HG03135 (cell line): ENCODE measurements around the gene HTR2C.
A peak's percentile ranks its signal among the peaks of the same experiment; 100 is the strongest.
"Not testable (repeated sequence)": the region's sequence is repeated elsewhere in the genome, so short reads cannot be mapped to it uniquely, and the experiment has no call there.

Experiments used
- ATAC-seq: cut with Tn5 transposase; IDR thresholded peaks from one replicate; pipeline ENCODE4 v1.9.1; 2021; ENCODE audit warnings: mild to moderate bottlenecking, moderate library complexity; ENCODE audit not compliant: unreplicated experiment

HTR2C gene

DNA sequence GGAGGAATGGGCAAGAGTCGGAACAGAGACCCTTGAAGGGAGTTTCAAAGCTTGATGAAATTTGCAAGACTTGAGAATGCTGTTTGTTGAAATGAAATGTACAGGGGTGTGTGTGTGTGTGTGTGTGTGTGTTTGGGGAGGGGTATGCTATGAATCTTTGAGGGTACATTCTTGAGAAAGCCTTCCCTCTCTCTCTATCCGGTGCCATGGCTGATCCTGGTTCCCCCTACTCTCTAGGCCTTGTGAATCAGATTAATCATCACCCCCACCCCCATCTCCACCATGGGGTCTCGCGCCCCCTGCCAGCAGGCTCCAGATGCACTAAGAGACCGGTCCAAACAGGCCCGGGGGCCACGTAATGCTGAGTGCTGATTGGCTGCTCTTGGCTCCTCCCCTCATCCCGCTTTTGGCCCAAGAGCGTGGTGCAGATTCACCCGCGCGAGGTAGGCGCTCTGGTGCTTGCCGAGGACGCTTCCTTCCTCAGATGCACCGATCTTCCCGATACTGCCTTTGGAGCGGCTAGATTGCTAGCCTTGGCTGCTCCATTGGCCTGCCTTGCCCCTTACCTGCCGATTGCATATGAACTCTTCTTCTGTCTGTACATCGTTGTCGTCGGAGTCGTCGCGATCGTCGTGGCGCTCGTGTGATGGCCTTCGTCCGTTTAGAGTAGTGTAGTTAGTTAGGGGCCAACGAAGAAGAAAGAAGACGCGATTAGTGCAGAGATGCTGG, at the start of gene HTR2C:
TSS of gene HTR2C (plus strand) at position 441 of the 729 bp plus-strand sequence. CDS start 142,851 bp downstream, outside the sequence.
- ATAC-seq = no peak

DNA sequence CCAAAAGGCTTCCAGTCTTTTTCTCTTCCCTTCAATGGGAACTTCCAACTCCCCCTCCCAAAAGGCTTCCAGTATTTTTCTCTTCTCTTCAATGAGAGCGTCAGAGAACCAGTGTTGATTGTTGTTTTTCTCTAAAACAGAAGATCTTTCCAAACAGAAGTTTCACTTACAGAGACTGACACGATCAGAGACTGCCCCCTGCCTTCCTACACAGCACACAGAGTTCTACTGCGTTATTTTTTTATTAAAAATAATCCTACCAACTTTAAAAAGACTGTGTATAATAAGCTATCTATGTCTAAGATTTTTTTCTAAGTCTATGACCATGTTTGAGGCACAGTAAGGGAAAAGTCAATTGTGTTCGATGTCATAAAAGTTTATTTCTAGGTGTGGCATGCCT, 3.5 kb upstream of the HTR2C start:
- no peak for ATAC-seq

GRCh38 chrX:114581528-114582263, 2.2 kb upstream of the HTR2C start:
- no peak for ATAC-seq

GRCh38 chrX:114582264-114582632, 1.6 kb upstream of the HTR2C start:
- ATAC-seq = no peak

DNA sequence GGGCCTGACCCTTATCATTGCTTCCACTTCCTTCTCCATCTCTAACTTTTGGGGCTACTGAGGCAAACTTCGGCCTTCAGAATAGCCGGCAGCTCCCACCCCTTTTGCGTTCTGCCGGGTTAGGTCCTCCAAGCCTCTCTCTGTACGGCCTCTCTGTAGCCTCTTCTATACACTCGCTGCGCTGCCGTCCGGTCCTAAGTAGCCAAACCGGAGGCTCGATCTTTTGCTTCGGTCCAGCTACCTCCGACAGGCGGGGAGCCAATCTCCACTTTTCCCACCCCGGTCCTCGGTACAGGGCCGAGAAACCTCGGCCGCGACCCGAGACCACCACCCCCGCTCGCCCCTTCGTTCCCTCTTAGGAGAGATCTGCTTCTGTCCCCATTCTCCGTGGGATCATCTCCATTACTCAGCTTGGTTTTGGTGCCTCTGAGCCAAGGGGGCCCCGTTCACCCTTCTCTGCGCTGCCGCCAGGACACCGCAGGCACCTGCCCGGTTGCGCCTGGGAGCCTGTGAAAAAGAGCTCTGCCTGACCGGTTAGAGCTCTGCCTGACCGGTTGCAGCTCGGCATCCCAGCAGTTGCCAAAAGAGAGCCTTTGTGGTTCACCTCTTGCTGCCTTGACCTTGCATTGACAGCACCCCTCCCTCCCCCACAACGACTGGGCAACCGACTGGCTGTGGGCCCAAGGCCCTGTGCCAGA, 1.0 kb upstream of the HTR2C start:
- no peak for ATAC-seq

- ATAC-seq = no peak
Observed at GRCh38 chrX:114584375-114584943, 573 bp downstream of the HTR2C start.

- no peak for ATAC-seq
Observed at GRCh38 chrX:114584983-114585842, 1.3 kb downstream of the HTR2C start.

DNA sequence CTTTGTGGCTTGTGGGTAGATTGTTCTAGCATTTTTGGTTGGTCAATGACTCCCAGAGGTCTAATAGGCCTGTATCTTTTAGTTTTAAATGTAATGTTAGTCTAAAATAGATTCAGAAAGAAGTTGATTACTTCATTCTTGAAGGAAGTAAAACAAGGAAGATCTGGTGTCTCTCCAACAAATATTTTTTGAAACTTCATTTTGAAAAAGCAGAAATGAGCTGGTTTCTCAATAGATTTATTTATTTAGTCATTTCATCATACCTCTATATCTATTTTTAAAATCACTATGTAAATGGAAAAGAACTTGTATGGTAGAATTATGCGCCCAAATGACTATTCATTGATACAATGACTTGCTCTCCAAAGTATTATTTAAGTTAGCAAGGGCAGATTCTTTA, 7.2 kb downstream of the HTR2C start:
- no peak for ATAC-seq

DNA sequence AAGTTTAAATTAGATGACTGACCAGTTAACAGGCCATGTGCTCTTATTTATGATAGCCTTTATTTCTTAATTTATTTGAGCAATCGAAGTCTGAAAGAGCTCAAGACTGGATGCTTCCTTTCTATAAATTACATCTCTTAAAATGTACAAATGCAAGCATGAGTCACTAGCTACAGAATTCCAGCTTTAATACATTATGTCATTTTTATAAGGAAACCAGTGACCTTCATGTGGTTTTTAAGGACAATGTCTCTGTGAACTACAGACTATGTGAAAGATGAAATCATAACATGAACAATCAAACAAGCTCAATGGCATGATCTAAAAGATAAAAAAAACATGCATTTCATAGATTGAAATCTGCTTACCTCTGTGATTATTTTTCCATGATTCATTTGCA, 15.4 kb downstream of the HTR2C start:
- no peak for ATAC-seq

DNA sequence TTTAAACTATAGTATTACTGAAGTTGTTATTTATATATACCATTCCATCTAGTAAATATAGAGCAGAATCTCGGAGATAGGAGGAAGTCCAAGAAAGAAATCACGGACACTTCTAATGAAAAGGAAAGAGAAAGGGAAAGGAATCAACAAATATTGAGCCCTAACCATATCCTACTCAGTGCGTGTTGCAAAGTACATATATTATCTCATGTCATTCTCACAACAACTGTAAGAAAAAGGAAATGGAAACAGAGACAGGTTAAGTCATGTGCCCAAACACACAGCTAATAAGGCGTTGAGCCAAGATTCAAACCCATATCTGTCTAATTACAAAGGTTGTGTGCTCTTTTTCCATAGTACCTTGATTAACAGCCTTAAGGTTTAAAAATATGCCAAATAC, 16.0 kb downstream of the HTR2C start:
- ATAC-seq = no peak

DNA sequence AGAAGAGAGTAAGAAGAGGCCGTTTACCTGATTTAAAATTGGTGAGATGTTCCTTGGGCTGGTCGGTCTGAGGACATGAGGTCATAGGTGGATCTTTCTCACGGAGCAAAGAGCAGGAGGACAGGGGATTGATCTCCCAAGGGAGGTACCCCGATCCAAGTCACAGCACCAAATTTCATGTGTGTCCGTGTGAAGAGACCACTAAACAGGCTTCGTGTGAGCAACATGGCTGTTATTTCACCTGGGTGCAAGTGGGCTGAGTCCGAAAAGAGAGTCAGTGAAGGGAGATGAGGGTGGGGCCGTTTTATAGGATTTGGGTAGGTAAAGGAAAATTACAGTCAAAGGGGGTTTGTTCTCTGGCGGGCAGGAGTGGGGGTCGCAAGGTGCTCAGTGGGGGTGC, 22.7 kb downstream of the HTR2C start:
- ATAC-seq = not testable (repeated sequence)

GRCh38 chrX:114611018-114611619, 27.2 kb downstream of the HTR2C start:
- ATAC-seq = peak; percentile 75

GRCh38 chrX:114615765-114616164, 31.9 kb downstream of the HTR2C start:
- no peak for ATAC-seq

- ATAC-seq = no peak
Observed at GRCh38 chrX:114619874-114620273, 36.0 kb downstream of the HTR2C start.

GRCh38 chrX:114626323-114626722, 42.4 kb downstream of the HTR2C start:
- ATAC-seq = no peak

DNA sequence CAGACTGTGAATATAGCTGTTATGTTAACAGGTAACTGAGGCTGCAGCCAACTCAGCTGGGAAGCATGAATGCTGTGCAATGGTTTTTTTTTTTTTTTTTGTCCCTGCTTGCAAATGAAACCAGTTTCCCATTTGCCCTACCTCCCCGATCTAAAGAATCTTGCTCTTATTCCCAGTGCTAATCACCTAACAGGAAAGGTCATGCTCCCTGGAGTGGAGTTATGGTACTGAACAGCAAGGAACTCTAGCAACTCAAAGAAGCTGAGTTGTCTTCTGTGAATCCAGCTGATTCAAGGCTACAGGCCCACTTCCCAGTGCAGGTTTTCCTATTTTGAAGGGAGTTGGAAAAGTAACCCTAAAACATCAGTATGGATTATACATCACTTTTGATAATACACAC, 52.1 kb downstream of the HTR2C start:
- no peak for ATAC-seq

DNA sequence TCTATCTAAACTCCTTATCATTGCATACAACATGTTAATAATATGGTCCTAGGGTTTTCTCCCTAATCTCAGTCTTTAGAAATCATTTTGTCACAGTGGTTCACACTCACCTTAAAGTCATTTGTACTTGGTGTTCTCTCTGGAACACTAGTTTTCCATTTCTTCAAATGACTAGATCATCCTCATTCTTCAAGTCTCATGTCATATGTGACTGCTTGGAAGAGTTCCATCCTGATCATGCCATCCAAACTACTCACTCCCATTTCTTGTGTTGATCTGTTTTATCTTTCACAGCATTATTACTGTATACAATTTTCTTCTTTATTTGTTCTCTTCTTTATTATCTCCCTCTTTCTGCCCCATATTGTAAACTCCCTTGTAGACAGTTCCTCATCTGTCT, 66.5 kb downstream of the HTR2C start:
- ATAC-seq = no peak

DNA sequence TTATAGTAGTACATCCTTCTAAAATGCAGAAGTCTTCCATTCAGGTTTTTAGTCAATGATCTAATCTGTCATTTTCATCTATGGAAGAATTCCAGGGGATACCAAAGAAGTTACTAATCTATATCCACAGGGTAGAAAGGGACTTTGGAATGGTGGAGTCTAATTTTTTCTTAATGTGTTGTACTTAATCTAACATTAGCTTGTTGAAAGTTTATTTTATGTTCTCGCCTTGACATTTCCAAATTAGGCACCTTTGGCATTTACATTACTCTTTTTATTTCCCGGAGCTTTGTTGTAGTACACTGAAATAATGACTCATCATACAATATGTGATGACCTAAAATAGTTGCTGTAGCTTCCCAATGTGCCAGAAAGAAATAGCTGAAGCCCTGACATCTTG, 91.5 kb downstream of the HTR2C start:
- ATAC-seq = no peak

DNA sequence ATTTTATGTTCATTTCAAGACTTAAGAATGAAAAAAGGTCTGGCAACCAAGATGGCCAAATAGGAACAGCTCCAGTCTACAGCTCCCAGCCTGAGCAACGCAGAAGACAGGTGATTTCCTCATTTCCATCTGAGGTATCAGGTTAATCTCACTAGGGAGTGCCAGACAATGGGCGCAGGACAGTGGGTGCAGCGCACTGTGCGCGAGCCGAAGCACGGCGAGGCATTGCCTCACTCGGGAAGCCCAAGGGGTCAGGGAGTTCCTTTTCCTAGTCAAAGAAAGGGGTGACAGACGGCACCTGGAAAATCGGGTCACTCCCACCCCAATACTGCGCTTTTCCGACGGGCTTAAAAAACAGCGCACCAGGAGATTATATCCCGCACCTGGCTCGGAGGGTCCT, 116.6 kb downstream of the HTR2C start:
- ATAC-seq = not testable (repeated sequence)

DNA sequence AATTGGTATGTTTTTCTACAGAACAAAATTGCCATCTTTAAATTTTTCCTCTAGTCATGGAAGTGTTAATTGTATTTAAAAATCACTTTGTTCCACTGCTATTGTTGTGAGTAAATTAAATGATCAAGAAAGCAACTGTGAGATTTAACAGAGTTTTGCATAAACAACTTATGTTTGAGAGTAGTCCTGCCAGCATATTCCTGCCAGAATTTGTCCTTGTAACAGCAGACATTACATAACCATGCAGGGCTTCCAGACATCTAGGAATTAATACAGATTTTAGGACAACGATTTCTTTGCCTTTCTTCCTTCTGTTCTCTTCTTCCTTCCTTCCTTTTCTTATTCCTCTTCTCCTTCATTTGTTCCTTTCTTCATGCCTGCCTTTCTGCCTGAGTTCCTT, 125.5 kb downstream of the HTR2C start:
- ATAC-seq = no peak
